AG09309 (cell line): Measurements from ENCODE around the gene KLK12.

Source experiments
- DNase-seq: peaks from one replicate; pipeline ENCODE4 v3.0.0-alpha.2; 2010; ENCODE audit warnings: low read depth
- H3K4me3 ChIP-seq: 2 replicates; pipeline ENCODE4 v1.5.1; 2011; ENCODE audit warnings: mild to moderate bottlenecking, low read depth, low read length, moderate library complexity; ENCODE audit not compliant: control insufficient read depth
- CTCF ChIP-seq: IDR thresholded peaks from 2 replicates; pipeline ENCODE4 v1.5.1; 2011; ENCODE audit warnings: mild to moderate bottlenecking, low read depth, low read length, inconsistent platforms; ENCODE audit not compliant: insufficient read depth, control insufficient read depth; ENCODE audit errors: missing control alignments

Gene KLK12

GRCh38 chr19:51036519-51036918 lies 1.7 kb upstream of the KLK12 start:
- H3K4me3 ChIP-seq, result no peak overlapping the region
- no peak for DNase-seq
- no peak for TF ChIP-seq CTCF

GRCh38 chr19:51031880-51032225 lies 2.9 kb downstream of the KLK12 start:
- no peak overlapping the region for H3K4me3 ChIP-seq
- no peak for DNase-seq
- no peak for TF ChIP-seq CTCF

GRCh38 chr19:51031220-51031879 lies 3.5 kb downstream of the KLK12 start:
- no peak for TF ChIP-seq CTCF
- no peak overlapping the region for H3K4me3 ChIP-seq
- no peak for DNase-seq

- no peak for DNase-seq
- no peak for TF ChIP-seq CTCF
- no peak overlapping the region for H3K4me3 ChIP-seq
Measured at GRCh38 chr19:51030631-51031030, 4.2 kb downstream of the KLK12 start.

- no peak for DNase-seq
- no peak for TF ChIP-seq CTCF
- H3K4me3 ChIP-seq, result no peak overlapping the region
Measured at GRCh38 chr19:51029718-51030117, 5.1 kb downstream of the KLK12 start.

GRCh38 chr19:51027873-51028272 lies 6.9 kb downstream of the KLK12 start:
- TF ChIP-seq CTCF, result no peak
- no peak for DNase-seq
- H3K4me3 ChIP-seq, result no peak overlapping the region
